Astrocyte of the spinal cord (primary cell): ENCODE data around the gene MDGA2.
A peak's percentile ranks its signal among the peaks of the same experiment; 100 is the strongest.
"Not testable (repeated sequence)": the region's sequence is repeated elsewhere in the genome, so short reads cannot be mapped to it uniquely, and the experiment has no call there.

Source experiments
- DNase-seq: peaks from one replicate; pipeline ENCODE4 v3.0.0; 2011; ENCODE audit warnings: low read depth, low spot score
- H3K4me3 ChIP-seq: 2 replicates; pipeline ENCODE4 v1.5.1; 2011; ENCODE audit warnings: low read depth, mild to moderate bottlenecking, low read length, moderate library complexity
- CTCF ChIP-seq: IDR thresholded peaks from 2 replicates; pipeline ENCODE4 v1.5.1; 2012; ENCODE audit warnings: low read depth, mild to moderate bottlenecking, low read length, inconsistent platforms
- in situ Hi-C: cut with HindIII; loops from 2 replicates; pipeline ENCODE4 v1.10.0; 2017; ENCODE audit warnings: low sequenced_read_pairs

Gene MDGA2

GRCh38 chr14:47189911-47190484 lies 485.4 kb downstream of the MDGA2 start:
- in situ Hi-C loops, result no loop called here
- TF ChIP-seq CTCF, result no peak
- no peak for DNase-seq
- H3K4me3 ChIP-seq, result no peak overlapping the region

GRCh38 chr14:47186486-47186885 lies 488.9 kb downstream of the MDGA2 start:
- peak; percentile 49 for DNase-seq
- no peak for TF ChIP-seq CTCF
- no peak overlapping the region for H3K4me3 ChIP-seq
- in situ Hi-C loops, result no loop called here

GRCh38 chr14:47179906-47180305 lies 495.5 kb downstream of the MDGA2 start:
- TF ChIP-seq CTCF, result no peak
- no peak overlapping the region for H3K4me3 ChIP-seq
- DNase-seq, result no peak
- in situ Hi-C loops, result no loop called here

- DNase-seq, H3K4me3 ChIP-seq, in situ Hi-C loops: not testable (repeated sequence)
Observed at GRCh38 chr14:47171896-47172295, 503.5 kb downstream of the MDGA2 start.

- H3K4me3 ChIP-seq, result no peak overlapping the region
- DNase-seq, result no peak
- TF ChIP-seq CTCF, result no peak
- in situ Hi-C loops, result no loop called here
Observed at GRCh38 chr14:47167402-47167801, 508.0 kb downstream of the MDGA2 start.

DNA sequence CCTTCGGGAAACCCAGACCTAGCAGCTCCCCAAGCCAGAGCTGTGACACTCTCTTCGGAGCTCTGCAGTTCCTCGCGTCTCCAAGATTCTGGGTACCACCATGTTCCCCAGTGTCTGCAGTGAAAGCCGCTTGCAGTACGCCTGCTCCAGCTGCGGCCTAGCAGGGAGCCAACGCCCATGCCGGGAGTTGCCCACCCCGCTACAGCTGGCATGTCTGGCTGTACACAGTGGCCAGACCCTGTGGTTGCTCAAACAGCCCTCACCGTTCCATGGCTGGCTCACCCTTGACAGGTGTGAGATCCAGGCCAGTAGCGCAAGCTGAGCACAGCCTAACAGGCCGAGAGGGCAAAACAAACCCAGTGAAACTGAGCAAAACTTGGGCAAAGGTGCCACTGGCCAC lies 520.0 kb downstream of the MDGA2 start:
- no peak for TF ChIP-seq CTCF
- no peak for DNase-seq
- H3K4me3 ChIP-seq, result no peak overlapping the region
- in situ Hi-C loops, result no loop called here

GRCh38 chr14:47154276-47154797 lies 521.1 kb downstream of the MDGA2 start:
- no peak overlapping the region for H3K4me3 ChIP-seq
- no peak for DNase-seq
- in situ Hi-C loops, result no loop called here
- no peak for TF ChIP-seq CTCF
